GM12878 (cell line): ENCODE measurements around the gene ACTR2. TPM values are rescaled to one million over a fixed set of nuclear protein-coding genes. Genes with fewer than 3 reads are reported as not detected.

ENCODE experiments used
- ATAC-seq: fragments of 200-7000 bp; cut with Tn5 transposase; 3 replicates; pipeline ENCODE4 v1.9.1; 2020; ENCODE audit warnings: mild to moderate bottlenecking, moderate library complexity
- BruUV-seq: library from RNA; stranded (reverse); fragments of 400-500 nt; replicated peaks from 2 replicates; lab custom pipeline; 2021; lab: Mats Ljungman, UMichigan
- CTCF ChIA-PET: fragments of 300-600 bp; sonication (Branson Sonifier 250); formaldehyde crosslinking; extraction: SDS; loops from one replicate; lab custom pipeline; 2021; ENCODE audit warnings: inconsistent platforms; lab: Yijun Ruan, JAX
- POLR2A ChIA-PET: fragments of 350-600 bp; formaldehyde crosslinking; extraction: SDS; loops from one replicate; lab custom pipeline; 2021; ENCODE audit warnings: inconsistent platforms; lab: Charles Lee
- RAD21 ChIA-PET: fragments of 300-600 bp; sonication (Branson Sonifier 250); formaldehyde crosslinking; loops from one replicate; lab custom pipeline; 2023; ENCODE audit warnings: antibody characterized with exemption; ENCODE audit not compliant: unreplicated experiment; lab: Charles Lee
- SMC1A ChIA-PET: fragments of 300-600 bp; sonication (Branson Sonifier 250); formaldehyde crosslinking; loops from one replicate; lab custom pipeline; 2023; ENCODE audit not compliant: unreplicated experiment, uncharacterized antibody; lab: Charles Lee
- DNase-seq: peaks from one replicate; pipeline ENCODE4 v3.0.0-alpha.2; 2011; ENCODE audit warnings: low read depth, low spot score
- FAIRE-seq: peaks from 3 replicates; lab custom pipeline; 2011; peaks lifted over from hg19 to GRCh38; lab: Jason Lieb, UNC
- H2AFZ ChIP-seq: 2 replicates; pipeline ENCODE4 v1.6.0; 2011; ENCODE audit warnings: low read depth, low read length, control low read depth; ENCODE audit not compliant: control insufficient read depth
- H3K27ac ChIP-seq: 2 replicates; pipeline ENCODE4 v1.5.1; 2011; ENCODE audit warnings: control low read depth; ENCODE audit not compliant: control insufficient read depth, insufficient read depth
- H3K27me3 ChIP-seq, 2 experiments: replicated peaks in 1 of 2; 2 replicates each; pipeline versions ENCODE4 v1.6.0 to v1.6.1; 2011; ENCODE audit warnings: low read length in 1 of 2; ENCODE audit not compliant: control insufficient read depth in 2 of 2, insufficient read depth in 2 of 2
- H3K36me3 ChIP-seq, 2 experiments: 2 replicates each; pipeline ENCODE4 v1.5.1; 2011; ENCODE audit warnings: low read length in 1 of 2; ENCODE audit not compliant: control insufficient read depth in 2 of 2, insufficient read depth in 2 of 2
- H3K4me1 ChIP-seq: 2 replicates; pipeline ENCODE4 v1.6.1; 2011; ENCODE audit warnings: mild to moderate bottlenecking, low read length, moderate library complexity, mixed read lengths; ENCODE audit not compliant: control insufficient read depth, insufficient read depth
- H3K4me2 ChIP-seq: 2 replicates; pipeline ENCODE4 v1.6.0; 2011; ENCODE audit warnings: control low read depth; ENCODE audit not compliant: control insufficient read depth, insufficient read depth
- H3K4me3 ChIP-seq: fragments of 200-600 bp; sonication (generic); 2 replicates; pipeline ENCODE4 v1.5.1; 2016
- H3K79me2 ChIP-seq: 2 replicates; pipeline ENCODE4 v1.6.0; 2011; ENCODE audit warnings: low read length; ENCODE audit not compliant: control insufficient read depth, insufficient read depth
- H3K9ac ChIP-seq: 2 replicates; pipeline ENCODE4 v1.8.0; 2011; ENCODE audit warnings: low read length, control low read depth, mixed read lengths; ENCODE audit not compliant: control insufficient read depth, insufficient read depth
- H3K9me3 ChIP-seq: replicated peaks from 3 replicates; pipeline ENCODE4 v1.5.1; 2011; ENCODE audit warnings: mild to moderate bottlenecking, low read length; ENCODE audit not compliant: control insufficient read depth, insufficient read depth
- H4K20me1 ChIP-seq: 2 replicates; pipeline ENCODE4 v1.6.0; 2011; ENCODE audit not compliant: control insufficient read depth, insufficient read depth
- CBX5 ChIP-seq: sonication (generic); IDR thresholded peaks from 2 replicates; pipeline ENCODE4 v1.6.1; 2016; ENCODE audit warnings: low read depth, moderate library complexity, mild to moderate bottlenecking, inconsistent platforms
- CHD2 ChIP-seq: IDR thresholded peaks from 2 replicates; pipeline ENCODE4 v1.6.1; 2011; ENCODE audit warnings: low read depth, low read length, improper control_type of control experiment, borderline replicate concordance
- EP300 ChIP-seq, 2 experiments: fragments of 150-350 bp in 1 of 2; IDR thresholded peaks; 2 replicates each; pipeline ENCODE4 v1.6.1; 2011 to 2012; ENCODE audit warnings: low read depth in 2 of 2, low read length in 2 of 2, borderline replicate concordance in 1 of 2, improper control_type of control experiment in 1 of 2, inconsistent platforms in 1 of 2; ENCODE audit not compliant: control insufficient read depth in 1 of 2
- EZH2 ChIP-seq: IDR thresholded peaks from 2 replicates; pipeline ENCODE4 v1.6.1; 2012; ENCODE audit warnings: low read depth, mild to moderate bottlenecking, control low read depth, inconsistent platforms, low read length, borderline replicate concordance; ENCODE audit not compliant: control insufficient read depth
- FOS ChIP-seq: IDR thresholded peaks from 3 replicates; pipeline ENCODE4 v1.6.1; 2011; ENCODE audit warnings: borderline replicate concordance; ENCODE audit not compliant: insufficient read length; ENCODE audit errors: extremely low read depth
- RBBP5 ChIP-seq: fragments of 200-600 bp; sonication (generic); conservative IDR thresholded peaks from 2 replicates; pipeline ENCODE4 v1.6.1; 2016
- RFX5 ChIP-seq: IDR thresholded peaks from 2 replicates; pipeline ENCODE4 v1.6.1; 2011; ENCODE audit warnings: low read depth, low read length, improper control_type of control experiment
- SRF ChIP-seq, 2 experiments: IDR thresholded peaks; 2 replicates each; pipeline ENCODE4 v1.6.1; 2011; ENCODE audit warnings: low read depth in 2 of 2, low read length in 2 of 2, mild to moderate bottlenecking in 1 of 2, moderate library complexity in 1 of 2
- TCF12 ChIP-seq: IDR thresholded peaks from 2 replicates; pipeline ENCODE4 v1.6.1; 2011; ENCODE audit warnings: low read depth, mild to moderate bottlenecking, low read length
- ZNF217 ChIP-seq: fragments of 450-650 bp; IDR thresholded peaks from 2 replicates; pipeline ENCODE4 v1.6.1; 2017; ENCODE audit warnings: antibody characterized with exemption, mild to moderate bottlenecking
- ZNF384 ChIP-seq: IDR thresholded peaks from 2 replicates; pipeline ENCODE4 v1.6.1; 2012; ENCODE audit warnings: low read depth, mild to moderate bottlenecking, low read length, improper control_type of control experiment, borderline replicate concordance
- WGBS: methylation state at CpG from one replicate; pipeline ENCODE4 v1.1.6; 2016; ENCODE audit warnings: low lambda C conversion rate; ENCODE audit not compliant: insufficient replicate concordance, insufficient coverage; ENCODE audit errors: missing lambda C conversion rate; 5-methylcytosine and 5-hydroxymethylcytosine counted together
- in situ Hi-C: fragments of 300-500 bp; cut with MboI; formaldehyde crosslinking; loops from 9 replicates; pipeline ENCODE4 v1.14.3; 2018; ENCODE audit warnings: mixed read lengths
- intact Hi-C: fragments of 100-400 bp; cut with micrococcal nuclease; formaldehyde crosslinking; loops from one replicate; pipeline ENCODE4 v1.14.2; 2022; ENCODE audit not compliant: unreplicated experiment
- polyA plus RNA-seq, 11 experiments: library from polyadenylated mRNA; depleted of rRNA in 4 of 11; unstranded in 6 of 11; stranded (reverse) in 5 of 11; fragments of >200 nt; fragmentation: Nextera tagmentation in 4 of 11; fragmentation: Illumina TruSeq in 1 of 11; extraction: Ambion mirVana in 4 of 11; extraction: Trizol in 1 of 11; gene quantifications; 1 replicate in 1 of 11; 2 replicates in 10 of 11; pipeline versions ENCODE4 v1.2.1 to v1.2.3, GENCODE V29; 2011 to 2016; ENCODE audit warnings: inconsistent platforms in 2 of 11, missing spikeins in 2 of 11, low read depth in 1 of 11
- total RNA-seq, 4 experiments: library from RNA; depleted of rRNA in 3 of 4; stranded (reverse); fragments of >200 nt in 3 of 4; fragmentation: Illumina TruSeq in 1 of 4; extraction: Trizol in 1 of 4; gene quantifications; 2 replicates each; pipeline versions ENCODE4 v1.2.1 to v1.2.3, GENCODE V29; 2013 to 2021
- TF ChIP-seq, protein P1 (sequence below): fragments of 150-350 bp; IDR thresholded peaks from 2 replicates; pipeline ENCODE4 v1.6.1; 2014; ENCODE audit warnings: mild to moderate bottlenecking, low read depth, low read length
- TF ChIP-seq, protein P2 (sequence below): fragments of 450-650 bp; IDR thresholded peaks from 2 replicates; pipeline ENCODE4 v1.6.1; 2016; ENCODE audit warnings: mild to moderate bottlenecking
- TF ChIP-seq, protein P3 (sequence below): fragments of 450-650 bp; IDR thresholded peaks from 2 replicates; pipeline ENCODE4 v1.6.1; 2014; ENCODE audit warnings: mild to moderate bottlenecking
- TF ChIP-seq, protein P4 (sequence below): fragments of 450-650 bp; IDR thresholded peaks from 2 replicates; pipeline ENCODE4 v1.6.1; 2017; ENCODE audit warnings: borderline replicate concordance

Gene ACTR2
- total and polyA plus RNA-seq, 10 of the 15 experiments (the other 5 are each of a cell fraction or from before 2014, with no cell fraction given) = 94.2 to 401 (median 195) TPM

DNA sequence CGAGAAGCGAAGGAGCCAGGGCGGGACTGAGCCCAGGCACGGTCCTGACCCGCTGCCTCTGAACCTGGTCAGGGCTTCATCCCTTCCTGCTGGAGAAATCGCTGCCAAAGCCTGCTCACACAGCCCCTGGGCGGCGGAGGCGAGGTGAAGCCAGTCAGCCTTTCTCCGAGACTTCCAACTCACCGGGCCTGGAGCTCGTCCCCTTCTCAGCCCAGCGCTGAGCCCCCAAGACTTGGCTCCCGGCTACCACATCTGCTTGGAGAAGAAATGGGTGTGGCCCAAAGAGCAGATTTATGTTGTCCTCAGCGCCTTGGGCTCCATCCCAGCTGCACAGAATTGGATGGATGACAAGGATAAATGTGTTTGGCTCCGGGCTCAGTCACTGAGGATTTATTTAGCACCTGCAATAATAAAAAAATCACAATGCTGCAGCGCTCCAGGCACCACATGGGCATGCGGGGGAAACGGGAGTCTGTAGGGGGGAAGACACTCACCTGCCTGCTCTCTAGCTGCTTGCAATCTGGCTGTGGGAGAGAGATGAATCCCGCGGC lies 64.9 kb downstream of the ACTR2 start:
- H3K27ac ChIP-seq = no peak overlapping the region
- ChIA-PET CTCF (interaction anchor here (0.8 to 2.6 kb wide), 4 partner anchors 10 to 281 kb away, joined by 3 to 8 read pairs (median 5); no protein-coding TSS in a partner anchor), POLR2A (no interaction called here), RAD21 (interaction anchor here (0.9 to 1.4 kb wide), 5 partner anchors 8 to 250 kb away, joined by 3 to 5 read pairs (median 3); no protein-coding TSS in a partner anchor), SMC1A (interaction anchor here (0.6 to 0.9 kb wide), 3 partner anchors 17 to 228 kb away, joined by 3 read pairs; no protein-coding TSS in a partner anchor)
- H2AFZ ChIP-seq = no peak overlapping the region
- no peak for ATAC-seq
- H3K4me1 ChIP-seq = peaks cover 8% of the 10 kb centered on the region
- H3K4me2 ChIP-seq = no peak overlapping the region
- H3K27me3 ChIP-seq = peaks cover 0 to 2% of the 10 kb centered on the region in 2 experiments; a peak in 1 of 4 replicates
- in situ Hi-C loops (no loop called here), intact Hi-C loops (no loop called here)
- TF ChIP-seq, protein P1, sequence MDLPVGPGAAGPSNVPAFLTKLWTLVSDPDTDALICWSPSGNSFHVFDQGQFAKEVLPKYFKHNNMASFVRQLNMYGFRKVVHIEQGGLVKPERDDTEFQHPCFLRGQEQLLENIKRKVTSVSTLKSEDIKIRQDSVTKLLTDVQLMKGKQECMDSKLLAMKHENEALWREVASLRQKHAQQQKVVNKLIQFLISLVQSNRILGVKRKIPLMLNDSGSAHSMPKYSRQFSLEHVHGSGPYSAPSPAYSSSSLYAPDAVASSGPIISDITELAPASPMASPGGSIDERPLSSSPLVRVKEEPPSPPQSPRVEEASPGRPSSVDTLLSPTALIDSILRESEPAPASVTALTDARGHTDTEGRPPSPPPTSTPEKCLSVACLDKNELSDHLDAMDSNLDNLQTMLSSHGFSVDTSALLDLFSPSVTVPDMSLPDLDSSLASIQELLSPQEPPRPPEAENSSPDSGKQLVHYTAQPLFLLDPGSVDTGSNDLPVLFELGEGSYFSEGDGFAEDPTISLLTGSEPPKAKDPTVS = no peak
- TF ChIP-seq EZH2 (no peak), ZNF217 (no peak), SRF (IDR thresholded peaks at IDR 0.05; ENCODE audit: low read depth in 2 of 2, low read length in 2 of 2) (no peak), TCF12 (no peak), RFX5 (no peak), EP300 (IDR thresholded peaks at IDR 0.05; ENCODE audit: borderline replicate concordance in 1 of 2, control insufficient read depth in 1 of 2, low read depth in 2 of 2, low read length in 2 of 2) (no peak), CHD2 (no peak), FOS (no peak), CBX5 (no peak), RBBP5 (no peak), ZNF384 (no peak)
- TF ChIP-seq, protein P2, sequence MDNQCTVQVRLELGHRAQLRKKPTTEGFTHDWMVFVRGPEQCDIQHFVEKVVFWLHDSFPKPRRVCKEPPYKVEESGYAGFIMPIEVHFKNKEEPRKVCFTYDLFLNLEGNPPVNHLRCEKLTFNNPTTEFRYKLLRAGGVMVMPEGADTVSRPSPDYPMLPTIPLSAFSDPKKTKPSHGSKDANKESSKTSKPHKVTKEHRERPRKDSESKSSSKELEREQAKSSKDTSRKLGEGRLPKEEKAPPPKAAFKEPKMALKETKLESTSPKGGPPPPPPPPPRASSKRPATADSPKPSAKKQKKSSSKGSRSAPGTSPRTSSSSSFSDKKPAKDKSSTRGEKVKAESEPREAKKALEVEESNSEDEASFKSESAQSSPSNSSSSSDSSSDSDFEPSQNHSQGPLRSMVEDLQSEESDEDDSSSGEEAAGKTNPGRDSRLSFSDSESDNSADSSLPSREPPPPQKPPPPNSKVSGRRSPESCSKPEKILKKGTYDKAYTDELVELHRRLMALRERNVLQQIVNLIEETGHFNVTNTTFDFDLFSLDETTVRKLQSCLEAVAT = no peak
- TF ChIP-seq, protein P3, sequence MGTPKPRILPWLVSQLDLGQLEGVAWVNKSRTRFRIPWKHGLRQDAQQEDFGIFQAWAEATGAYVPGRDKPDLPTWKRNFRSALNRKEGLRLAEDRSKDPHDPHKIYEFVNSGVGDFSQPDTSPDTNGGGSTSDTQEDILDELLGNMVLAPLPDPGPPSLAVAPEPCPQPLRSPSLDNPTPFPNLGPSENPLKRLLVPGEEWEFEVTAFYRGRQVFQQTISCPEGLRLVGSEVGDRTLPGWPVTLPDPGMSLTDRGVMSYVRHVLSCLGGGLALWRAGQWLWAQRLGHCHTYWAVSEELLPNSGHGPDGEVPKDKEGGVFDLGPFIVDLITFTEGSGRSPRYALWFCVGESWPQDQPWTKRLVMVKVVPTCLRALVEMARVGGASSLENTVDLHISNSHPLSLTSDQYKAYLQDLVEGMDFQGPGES = no peak
- TF ChIP-seq, protein P4, sequence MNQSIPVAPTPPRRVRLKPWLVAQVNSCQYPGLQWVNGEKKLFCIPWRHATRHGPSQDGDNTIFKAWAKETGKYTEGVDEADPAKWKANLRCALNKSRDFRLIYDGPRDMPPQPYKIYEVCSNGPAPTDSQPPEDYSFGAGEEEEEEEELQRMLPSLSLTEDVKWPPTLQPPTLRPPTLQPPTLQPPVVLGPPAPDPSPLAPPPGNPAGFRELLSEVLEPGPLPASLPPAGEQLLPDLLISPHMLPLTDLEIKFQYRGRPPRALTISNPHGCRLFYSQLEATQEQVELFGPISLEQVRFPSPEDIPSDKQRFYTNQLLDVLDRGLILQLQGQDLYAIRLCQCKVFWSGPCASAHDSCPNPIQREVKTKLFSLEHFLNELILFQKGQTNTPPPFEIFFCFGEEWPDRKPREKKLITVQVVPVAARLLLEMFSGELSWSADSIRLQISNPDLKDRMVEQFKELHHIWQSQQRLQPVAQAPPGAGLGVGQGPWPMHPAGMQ = no peak
- H3K79me2 ChIP-seq = no peaks in the 10 kb centered on the region
- 65% methylated on average over 21 of the region's 21 CpGs for WGBS
- H3K9ac ChIP-seq = no peak overlapping the region
- H3K9me3 ChIP-seq = no peaks in the 10 kb centered on the region
- no peaks in the 10 kb centered on the region for H4K20me1 ChIP-seq
- DNase-seq = no peak
- no peak overlapping the region for H3K4me3 ChIP-seq
- BruUV-seq = no TSS peak
- no peaks in the 10 kb centered on the region for H3K36me3 ChIP-seq
- FAIRE-seq = no peak
